Loucy (cell line): ENCODE results near the gene PAGR1.

Experiments used
- H2AFZ ChIP-seq: fragments of 200-600 bp; sonication (generic); 2 replicates; pipeline ENCODE4 v1.6.0; 2016; ENCODE audit warnings: antibody characterized with exemption, mild to moderate bottlenecking, low read length, moderate library complexity
- H3F3A ChIP-seq: fragments of 200-600 bp; 2 replicates; pipeline ENCODE4 v1.6.0; 2016; ENCODE audit warnings: antibody characterized with exemption, low read depth, mild to moderate bottlenecking
- H3K27me3 ChIP-seq: fragments of 200-600 bp; sonication (generic); 2 replicates; pipeline ENCODE4 v1.6.1; 2014; ENCODE audit warnings: low read length, mild to moderate bottlenecking; ENCODE audit not compliant: insufficient read depth, poor library complexity, severe bottlenecking
- H3K36me3 ChIP-seq: fragments of 200-600 bp; sonication (generic); 2 replicates; pipeline ENCODE4 v1.6.1; 2016; ENCODE audit warnings: low read length; ENCODE audit not compliant: insufficient read depth
- H3K4me1 ChIP-seq: fragments of 200-600 bp; sonication (generic); 2 replicates; pipeline ENCODE4 v1.5.1; 2014; ENCODE audit warnings: low read length, mild to moderate bottlenecking; ENCODE audit not compliant: insufficient read depth, poor library complexity, severe bottlenecking
- H3K4me2 ChIP-seq: fragments of 200-600 bp; sonication (generic); 2 replicates; pipeline ENCODE4 v1.6.0; 2014; ENCODE audit warnings: antibody characterized with exemption, low read length, low read depth, mild to moderate bottlenecking; ENCODE audit not compliant: poor library complexity, severe bottlenecking
- H3K4me3 ChIP-seq: fragments of 200-600 bp; sonication (generic); 2 replicates; pipeline ENCODE4 v1.5.1; 2014; ENCODE audit warnings: low read length, mild to moderate bottlenecking, mixed read lengths; ENCODE audit not compliant: poor library complexity, severe bottlenecking
- H3K79me2 ChIP-seq: fragments of 200-600 bp; sonication (generic); 2 replicates; pipeline ENCODE4 v1.6.1; 2014; ENCODE audit warnings: low read length; ENCODE audit not compliant: insufficient read depth
- H3K9ac ChIP-seq: fragments of 200-600 bp; sonication (generic); 2 replicates; pipeline ENCODE4 v1.6.0; 2014; ENCODE audit warnings: mild to moderate bottlenecking, low read depth, low read length, moderate library complexity; ENCODE audit not compliant: poor library complexity, severe bottlenecking
- H3K9me2 ChIP-seq: fragments of 200-600 bp; sonication (generic); replicated peaks from 2 replicates; pipeline ENCODE4 v1.6.1; 2016; ENCODE audit warnings: low read depth, low read length, mixed read lengths
- H3K9me3 ChIP-seq: fragments of 200-600 bp; sonication (generic); 2 replicates; pipeline ENCODE4 v1.6.1; 2014; ENCODE audit warnings: mild to moderate bottlenecking, antibody characterized with exemption, low read length, low read depth; ENCODE audit not compliant: insufficient read depth
- H4K20me1 ChIP-seq: fragments of 200-600 bp; sonication (generic); 2 replicates; pipeline ENCODE4 v1.6.0; 2014; ENCODE audit warnings: antibody characterized with exemption, low read length, mild to moderate bottlenecking; ENCODE audit not compliant: insufficient read depth, poor library complexity, severe bottlenecking
- EZH2phosphoT487 ChIP-seq: fragments of 200-600 bp; IDR thresholded peaks from 2 replicates; pipeline ENCODE4 v1.6.1; 2018; ENCODE audit warnings: antibody characterized with exemption, mild to moderate bottlenecking, moderate library complexity, borderline replicate concordance
- TF ChIP-seq, protein P1 (sequence below): fragments of 200-600 bp; sonication (generic); conservative IDR thresholded peaks from 2 replicates; pipeline ENCODE4 v1.5.1; 2014; ENCODE audit warnings: mild to moderate bottlenecking, antibody characterized with exemption, low read length

PAGR1 gene

DNA sequence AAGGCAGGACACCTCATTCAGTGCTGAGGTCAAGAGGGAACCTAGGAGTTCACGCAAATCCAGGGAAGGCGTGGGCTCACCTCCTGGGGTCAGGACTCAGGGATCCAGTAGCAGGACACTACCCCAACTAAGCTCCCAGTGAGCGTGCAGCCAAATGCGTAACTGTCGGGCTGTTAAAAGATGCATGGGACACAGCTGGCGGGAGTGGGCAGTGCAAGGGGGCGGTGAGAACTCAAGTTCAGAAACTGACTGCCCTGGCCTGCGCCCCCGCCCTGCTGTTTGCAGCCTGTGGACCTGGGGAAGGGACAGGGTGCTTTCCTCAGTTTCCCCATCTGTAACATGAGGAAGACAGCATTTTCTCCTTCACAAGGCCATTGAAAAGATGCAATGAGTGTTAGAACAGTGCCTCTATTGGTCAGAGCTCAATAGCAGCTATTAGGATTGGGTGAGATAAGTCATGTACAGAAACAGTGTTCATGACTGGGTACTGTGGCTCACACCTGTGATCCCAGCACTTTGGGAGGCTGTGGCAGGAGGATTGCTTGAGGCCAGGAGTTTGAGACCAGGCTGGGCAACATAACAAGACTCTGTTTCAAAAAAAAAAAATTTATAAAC is 26.9 kb downstream of the PAGR1 start:
- Histone ChIP-seq H3K4me1 (no peaks in the 10 kb centered on the region), H3K9me2 (no peaks in the 10 kb centered on the region), H3K4me2 (no peak overlapping the region), H3K36me3 (no peaks in the 10 kb centered on the region), H3K9me3 (no peaks in the 10 kb centered on the region), H3F3A (no peaks in the 10 kb centered on the region), H3K9ac (no peak overlapping the region), H3K79me2 (no peaks in the 10 kb centered on the region), H2AFZ (no peak overlapping the region), H3K4me3 (no peak overlapping the region), H4K20me1 (no peaks in the 10 kb centered on the region), H3K27me3 (no peaks in the 10 kb centered on the region)
- TF ChIP-seq, protein P1, sequence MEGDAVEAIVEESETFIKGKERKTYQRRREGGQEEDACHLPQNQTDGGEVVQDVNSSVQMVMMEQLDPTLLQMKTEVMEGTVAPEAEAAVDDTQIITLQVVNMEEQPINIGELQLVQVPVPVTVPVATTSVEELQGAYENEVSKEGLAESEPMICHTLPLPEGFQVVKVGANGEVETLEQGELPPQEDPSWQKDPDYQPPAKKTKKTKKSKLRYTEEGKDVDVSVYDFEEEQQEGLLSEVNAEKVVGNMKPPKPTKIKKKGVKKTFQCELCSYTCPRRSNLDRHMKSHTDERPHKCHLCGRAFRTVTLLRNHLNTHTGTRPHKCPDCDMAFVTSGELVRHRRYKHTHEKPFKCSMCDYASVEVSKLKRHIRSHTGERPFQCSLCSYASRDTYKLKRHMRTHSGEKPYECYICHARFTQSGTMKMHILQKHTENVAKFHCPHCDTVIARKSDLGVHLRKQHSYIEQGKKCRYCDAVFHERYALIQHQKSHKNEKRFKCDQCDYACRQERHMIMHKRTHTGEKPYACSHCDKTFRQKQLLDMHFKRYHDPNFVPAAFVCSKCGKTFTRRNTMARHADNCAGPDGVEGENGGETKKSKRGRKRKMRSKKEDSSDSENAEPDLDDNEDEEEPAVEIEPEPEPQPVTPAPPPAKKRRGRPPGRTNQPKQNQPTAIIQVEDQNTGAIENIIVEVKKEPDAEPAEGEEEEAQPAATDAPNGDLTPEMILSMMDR: peak; percentile 50
- no peak for TF ChIP-seq EZH2phosphoT487

DNA sequence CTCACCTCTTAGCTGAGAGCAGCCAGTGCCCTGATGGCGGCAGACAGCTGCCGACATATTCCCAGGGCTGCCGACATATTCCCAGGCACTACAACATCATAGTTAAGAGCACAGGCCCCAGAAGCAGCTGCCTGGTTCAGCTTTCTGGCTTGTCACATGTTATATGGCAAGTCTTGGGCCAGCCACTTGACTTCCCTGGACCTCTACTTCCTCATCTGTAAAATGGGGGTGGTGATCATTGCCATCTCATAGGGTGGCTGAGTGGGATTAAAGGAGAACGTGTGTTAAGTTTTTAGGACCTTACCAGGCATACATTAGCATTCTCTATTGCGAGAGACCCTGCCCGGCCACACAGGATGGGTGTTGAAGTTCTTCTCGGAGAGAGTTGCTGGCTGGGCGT is 28.0 kb downstream of the PAGR1 start:
- Histone ChIP-seq H3F3A (no peaks in the 10 kb centered on the region), H3K4me3 (no peak overlapping the region), H3K4me2 (no peak overlapping the region), H3K79me2 (no peaks in the 10 kb centered on the region), H3K9ac (no peak overlapping the region), H3K9me2 (no peaks in the 10 kb centered on the region), H4K20me1 (no peaks in the 10 kb centered on the region), H3K9me3 (no peaks in the 10 kb centered on the region), H2AFZ (no peak overlapping the region), H3K36me3 (no peaks in the 10 kb centered on the region), H3K27me3 (no peaks in the 10 kb centered on the region), H3K4me1 (no peaks in the 10 kb centered on the region)
- no peak for TF ChIP-seq EZH2phosphoT487
- TF ChIP-seq, protein P1: no peak

DNA sequence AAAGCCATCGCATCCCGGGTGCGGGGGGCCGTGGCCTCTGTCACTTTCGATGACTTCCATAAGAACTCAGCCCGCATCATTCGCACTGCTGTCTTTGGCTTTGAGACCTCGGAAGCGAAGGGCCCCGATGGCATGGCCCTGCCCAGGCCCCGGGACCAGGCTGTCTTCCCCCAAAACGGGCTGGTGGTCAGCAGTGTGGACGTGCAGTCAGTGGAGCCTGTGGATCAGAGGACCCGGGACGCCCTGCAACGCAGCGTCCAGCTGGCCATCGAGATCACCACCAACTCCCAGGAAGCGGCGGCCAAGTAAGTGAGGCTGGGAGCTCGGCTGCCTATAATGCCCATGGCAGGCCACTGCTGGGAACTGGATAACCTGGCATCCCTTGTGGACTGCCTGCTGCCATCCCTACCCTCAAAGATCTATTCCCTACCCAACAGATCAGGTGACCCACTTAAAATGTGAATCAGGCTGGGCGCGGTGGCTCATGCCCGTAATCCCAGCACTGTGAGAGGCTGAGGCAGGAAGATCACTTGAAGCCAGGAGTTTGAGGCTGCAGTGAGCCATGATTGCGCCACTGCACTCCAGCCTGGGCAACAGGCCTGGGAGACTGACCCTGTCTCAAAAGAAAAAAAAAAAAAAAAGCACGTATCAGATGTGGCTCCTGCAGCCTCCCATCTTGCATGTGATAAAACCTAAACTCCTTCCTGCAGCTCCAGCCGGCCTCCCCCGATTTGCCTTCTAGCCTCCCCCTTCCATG is 28.8 kb downstream of the PAGR1 start:
- Histone ChIP-seq H3K9me2 (no peaks in the 10 kb centered on the region), H3K4me1 (no peaks in the 10 kb centered on the region), H3K79me2 (no peaks in the 10 kb centered on the region), H3K27me3 (no peaks in the 10 kb centered on the region), H3K36me3 (no peaks in the 10 kb centered on the region), H3K9ac (no peak overlapping the region), H2AFZ (no peak overlapping the region), H4K20me1 (no peaks in the 10 kb centered on the region), H3F3A (no peaks in the 10 kb centered on the region), H3K4me2 (no peak overlapping the region), H3K9me3 (no peaks in the 10 kb centered on the region), H3K4me3 (no peak overlapping the region)
- no peak for TF ChIP-seq EZH2phosphoT487
- TF ChIP-seq, protein P1: no peak
